GM18526 (cell line): ENCODE results near the gene RNF44.

Source experiments
- POLR2A ChIP-seq: IDR thresholded peaks from 3 replicates; pipeline ENCODE4 v1.6.1; 2011; ENCODE audit not compliant: insufficient read length; ENCODE audit errors: extremely low read depth

The RNF44 gene

GRCh38 chr5:176530983-176531901, 6.0 kb downstream of the RNF44 start:
- no peak for TF ChIP-seq POLR2A

GRCh38 chr5:176530393-176530982, 6.7 kb downstream of the RNF44 start:
- no peak for TF ChIP-seq POLR2A

- TF ChIP-seq POLR2A, result no peak
Measured at GRCh38 chr5:176529741-176530141, 7.5 kb downstream of the RNF44 start.

GRCh38 chr5:176529116-176529740, 8.0 kb downstream of the RNF44 start:
- no peak for TF ChIP-seq POLR2A

GRCh38 chr5:176528761-176529115, 8.5 kb downstream of the RNF44 start:
- TF ChIP-seq POLR2A, result no peak

- no peak for TF ChIP-seq POLR2A
Measured at GRCh38 chr5:176528301-176528700, 8.9 kb downstream of the RNF44 start.

- no peak for TF ChIP-seq POLR2A
Measured at GRCh38 chr5:176527246-176528222, 9.7 kb downstream of the RNF44 start.

GRCh38 chr5:176526462-176526861, 10.7 kb downstream of the RNF44 start:
- TF ChIP-seq POLR2A, result no peak

- TF ChIP-seq POLR2A, result no peak
Measured at GRCh38 chr5:176525677-176526076, 11.5 kb downstream of the RNF44 start.

GRCh38 chr5:176524987-176525386, 12.2 kb downstream of the RNF44 start:
- no peak for TF ChIP-seq POLR2A

GRCh38 chr5:176524138-176524537, 13.1 kb downstream of the RNF44 start:
- no peak for TF ChIP-seq POLR2A

- TF ChIP-seq POLR2A, result no peak
Measured at GRCh38 chr5:176521699-176522263, 15.4 kb downstream of the RNF44 start.

- no peak for TF ChIP-seq POLR2A
Measured at GRCh38 chr5:176521286-176521685, 15.9 kb downstream of the RNF44 start.

- no peak for TF ChIP-seq POLR2A
Measured at GRCh38 chr5:176519810-176520720, 17.1 kb downstream of the RNF44 start.
